NCI-H2196 treated with DMSO at 0.1 percent for 48 hours (cell line): ENCODE data around the gene UBE2D2.

Experiments
- DNase-seq: peaks from one replicate; lab custom pipeline; 2025; ENCODE audit not compliant: unreplicated experiment; lab: John Stamatoyannopoulos, UW

Gene UBE2D2

DNA sequence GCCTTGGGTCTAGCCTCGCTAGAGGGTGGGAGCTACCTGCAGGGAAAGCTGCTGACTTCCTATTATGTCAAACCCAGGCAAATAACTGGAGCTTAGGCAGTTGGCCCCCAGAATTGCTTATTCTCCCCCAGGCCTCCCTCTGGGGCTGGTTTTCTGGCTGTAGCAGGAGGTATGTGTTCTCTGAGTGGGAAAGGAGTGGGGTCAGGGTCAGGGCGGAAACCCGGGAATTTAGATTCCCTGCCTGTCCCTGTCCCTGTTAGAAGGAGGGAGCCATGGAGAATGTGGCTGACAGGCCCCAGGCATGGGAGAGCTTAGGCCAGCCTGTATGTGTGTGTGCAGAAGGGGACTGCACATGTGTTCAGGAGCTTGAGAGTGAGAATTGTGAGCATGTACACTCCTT lies 73.4 kb downstream of the UBE2D2 start:
- no peak for DNase-seq

DNA sequence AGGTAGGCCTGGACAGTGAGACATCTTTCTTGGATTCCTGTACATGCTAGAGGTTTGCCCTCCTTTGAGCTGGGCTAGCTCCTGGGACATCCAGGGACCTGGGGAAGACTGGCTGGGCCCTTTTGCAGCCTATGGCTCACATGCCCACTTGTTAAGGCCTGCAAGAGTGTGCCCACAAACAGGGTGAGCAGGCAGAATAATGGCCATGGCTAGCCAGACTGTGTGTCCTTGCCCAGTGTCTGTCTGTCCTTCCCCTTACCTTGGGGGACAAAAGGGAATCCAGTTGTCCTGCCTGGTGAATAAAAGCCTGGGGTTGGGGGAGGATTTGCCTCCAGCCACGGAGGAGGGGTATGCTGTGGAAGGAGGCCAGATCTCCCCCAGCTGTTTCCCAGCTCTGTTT lies 74.1 kb downstream of the UBE2D2 start:
- no peak for DNase-seq

DNA sequence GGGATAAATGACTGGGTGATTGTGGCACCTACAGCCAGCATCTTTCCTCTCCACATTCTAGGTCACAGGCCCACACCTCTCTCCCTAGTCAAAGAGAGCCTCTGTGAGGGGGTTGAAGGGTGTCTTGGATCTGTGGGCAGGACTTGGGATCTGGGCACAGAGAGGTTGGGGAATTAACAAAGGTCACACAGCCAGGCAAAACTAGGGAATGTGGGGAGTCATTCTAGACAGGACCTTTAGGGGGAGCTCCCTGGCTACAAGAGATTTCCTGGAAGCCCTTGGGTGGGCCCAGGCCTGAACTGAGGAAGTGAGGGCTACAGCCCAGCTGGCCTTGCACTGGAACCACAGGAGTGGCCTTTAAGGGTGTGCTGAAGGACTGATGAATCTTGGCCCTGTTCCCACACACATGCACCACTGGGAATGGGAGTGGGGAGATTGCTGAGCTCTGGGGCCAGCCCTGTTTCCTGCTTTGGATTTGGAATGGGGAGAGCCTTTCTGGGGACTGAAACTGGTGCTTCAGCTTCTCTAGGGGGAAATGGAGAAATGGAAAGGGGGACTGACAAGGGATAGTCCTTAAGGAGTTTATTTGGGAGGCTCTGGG lies 74.6 kb downstream of the UBE2D2 start:
- peak; percentile 73 for DNase-seq

DNA sequence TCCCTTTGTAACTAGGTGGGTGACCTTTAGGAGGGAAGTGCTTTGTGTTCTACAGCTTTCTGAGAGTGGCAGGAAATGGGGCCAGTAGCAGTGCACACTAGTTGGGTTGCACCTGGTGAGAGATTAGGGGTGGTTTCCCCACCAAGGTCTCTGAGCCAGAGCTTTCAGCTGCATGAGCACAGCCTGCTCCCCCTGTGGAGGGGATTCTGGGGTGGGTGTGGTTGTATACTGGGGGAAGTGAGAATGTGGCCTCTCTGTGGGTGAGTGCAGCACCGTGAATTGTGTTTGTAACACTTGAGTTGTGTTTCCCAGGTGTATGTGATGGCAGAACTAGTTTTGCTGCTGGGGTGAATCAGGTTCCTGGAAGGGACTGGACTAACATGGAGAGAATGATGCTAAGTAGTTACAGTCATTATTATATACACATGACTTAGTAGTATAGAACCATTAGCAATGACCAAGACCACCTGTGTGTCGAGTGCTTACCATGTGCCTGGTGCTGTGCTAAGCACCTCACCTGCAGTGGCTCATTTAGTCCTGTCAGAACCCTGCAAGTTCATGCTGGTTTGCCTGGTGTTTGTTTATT lies 75.2 kb downstream of the UBE2D2 start:
- DNase-seq, result no peak

DNA sequence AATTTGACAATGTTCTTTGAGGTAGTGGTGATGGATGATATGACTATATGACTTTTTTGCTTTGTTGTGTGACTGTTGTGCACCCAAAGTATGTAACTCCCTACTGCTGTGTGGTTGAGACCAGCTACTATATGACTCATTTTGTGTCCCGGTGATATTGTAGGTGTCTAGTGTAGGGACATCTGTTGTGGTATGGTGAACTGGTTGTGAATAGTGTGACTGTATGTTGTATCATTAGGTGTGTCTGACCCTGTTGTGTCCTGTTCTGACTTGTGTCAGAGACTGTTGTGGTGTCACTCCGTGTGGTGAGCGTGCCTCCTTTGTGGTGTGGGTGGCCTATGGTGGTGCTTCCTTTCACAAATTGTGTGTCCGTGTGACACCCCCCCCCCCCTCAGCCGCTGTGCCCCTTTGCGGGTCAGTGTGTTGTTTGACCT lies 75.9 kb downstream of the UBE2D2 start:
- DNase-seq, result no peak

DNA sequence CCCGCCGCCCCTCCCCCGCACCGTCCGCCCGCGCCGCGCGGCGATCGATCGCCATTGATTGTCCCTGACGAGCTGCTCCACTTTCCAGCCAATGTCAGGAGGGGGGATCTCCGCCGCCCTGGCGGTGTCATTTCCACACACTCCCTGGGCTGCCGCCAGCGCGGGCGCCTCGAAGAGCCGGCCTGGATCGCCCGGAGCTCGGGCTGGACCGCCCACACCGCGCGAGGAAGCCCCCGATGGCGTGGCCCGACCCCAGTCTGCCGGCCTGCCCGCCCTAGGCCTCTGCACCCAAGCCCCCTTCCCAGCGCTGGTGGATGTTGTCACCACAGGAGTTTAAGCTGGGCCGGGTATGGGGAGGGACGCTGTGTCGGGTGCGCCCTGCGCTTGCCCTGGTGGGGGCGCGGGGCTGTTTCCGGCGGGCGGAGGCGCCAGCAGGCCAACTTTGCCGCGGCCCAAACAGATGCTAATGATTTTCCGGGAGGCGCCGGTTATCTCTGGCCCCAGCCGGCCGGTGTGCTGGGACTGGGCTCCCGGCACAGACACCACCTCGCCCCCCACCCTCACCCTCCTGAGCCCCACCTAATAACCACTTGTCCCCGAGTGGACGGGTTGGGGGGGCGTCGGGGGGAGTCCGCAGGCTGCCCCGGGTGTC lies 76.4 kb downstream of the UBE2D2 start:
- DNase-seq, result peak; percentile 77

DNA sequence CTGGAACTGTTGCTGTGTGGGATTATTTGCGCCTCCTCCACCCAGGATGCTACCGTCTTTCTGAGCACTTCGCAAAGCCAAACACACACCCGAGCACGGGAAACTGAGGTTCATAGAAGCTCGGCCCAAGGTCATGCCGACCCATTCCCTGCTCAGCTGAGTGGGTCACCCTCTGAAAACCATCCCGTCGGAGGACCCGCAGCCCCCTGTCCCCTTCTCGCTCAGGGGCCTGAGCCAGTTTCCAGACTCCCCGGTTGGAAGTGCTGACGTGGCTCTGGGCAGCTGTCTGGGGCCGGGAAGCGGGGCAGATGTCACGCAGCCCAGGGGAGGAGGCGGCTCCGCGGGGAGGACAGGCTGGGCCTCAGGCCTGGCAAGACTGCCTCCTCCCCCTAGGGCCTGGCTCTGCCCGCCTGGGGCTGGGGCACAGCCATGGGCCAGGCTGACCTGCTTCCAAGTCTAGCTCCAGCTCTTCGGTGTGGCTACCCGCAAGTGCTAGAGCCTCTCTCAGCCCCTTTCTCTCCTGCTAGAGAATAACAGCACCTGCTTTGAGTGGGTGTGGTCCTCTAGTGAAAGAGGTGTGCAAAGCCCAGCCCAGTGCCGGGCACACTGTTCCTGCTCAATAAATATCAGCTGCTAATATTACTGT lies 77.1 kb downstream of the UBE2D2 start:
- DNase-seq, result peak; percentile 90

DNA sequence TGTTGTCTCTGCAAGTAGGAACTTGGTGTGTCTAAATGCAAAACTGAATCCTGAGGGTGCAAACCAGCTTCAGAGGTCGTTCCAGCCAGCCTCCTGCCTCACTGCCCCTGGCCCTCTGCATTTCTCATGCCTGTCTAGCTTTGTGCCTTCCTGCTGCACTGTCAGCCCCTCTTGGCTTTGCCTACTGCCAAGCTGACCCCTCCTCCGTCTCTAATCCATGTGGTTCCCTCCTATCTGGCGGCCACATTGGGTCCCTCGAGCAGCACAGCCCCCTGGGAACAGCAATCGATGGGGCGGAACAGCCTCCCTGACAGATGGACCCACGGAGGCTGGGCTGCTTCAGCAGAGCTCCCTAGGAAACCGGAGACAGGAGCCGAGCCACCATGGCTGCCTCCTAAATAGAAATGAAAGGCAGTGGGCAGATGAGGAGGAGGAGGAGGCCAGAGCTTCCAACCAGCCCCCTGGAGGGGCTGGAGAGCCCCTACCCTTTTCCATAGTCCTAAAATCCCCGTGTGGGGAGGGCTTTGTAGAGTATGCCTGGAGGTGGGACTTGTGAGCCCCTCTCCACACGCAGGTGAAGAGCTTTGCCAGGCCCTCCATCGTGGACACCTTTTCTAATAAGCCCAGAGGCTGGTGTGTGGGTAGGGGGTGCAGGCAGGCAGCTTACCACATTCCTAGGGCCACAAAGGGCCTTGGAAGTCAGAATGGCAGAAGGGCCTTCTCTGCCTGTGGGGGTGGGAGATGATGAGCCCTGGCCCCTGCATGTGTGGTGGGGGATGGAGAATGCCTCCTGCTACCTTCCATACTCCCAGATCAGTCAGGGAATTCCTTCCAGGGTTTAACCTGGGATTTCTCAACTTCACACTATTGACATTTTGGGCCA lies 77.8 kb downstream of the UBE2D2 start:
- no peak for DNase-seq

DNA sequence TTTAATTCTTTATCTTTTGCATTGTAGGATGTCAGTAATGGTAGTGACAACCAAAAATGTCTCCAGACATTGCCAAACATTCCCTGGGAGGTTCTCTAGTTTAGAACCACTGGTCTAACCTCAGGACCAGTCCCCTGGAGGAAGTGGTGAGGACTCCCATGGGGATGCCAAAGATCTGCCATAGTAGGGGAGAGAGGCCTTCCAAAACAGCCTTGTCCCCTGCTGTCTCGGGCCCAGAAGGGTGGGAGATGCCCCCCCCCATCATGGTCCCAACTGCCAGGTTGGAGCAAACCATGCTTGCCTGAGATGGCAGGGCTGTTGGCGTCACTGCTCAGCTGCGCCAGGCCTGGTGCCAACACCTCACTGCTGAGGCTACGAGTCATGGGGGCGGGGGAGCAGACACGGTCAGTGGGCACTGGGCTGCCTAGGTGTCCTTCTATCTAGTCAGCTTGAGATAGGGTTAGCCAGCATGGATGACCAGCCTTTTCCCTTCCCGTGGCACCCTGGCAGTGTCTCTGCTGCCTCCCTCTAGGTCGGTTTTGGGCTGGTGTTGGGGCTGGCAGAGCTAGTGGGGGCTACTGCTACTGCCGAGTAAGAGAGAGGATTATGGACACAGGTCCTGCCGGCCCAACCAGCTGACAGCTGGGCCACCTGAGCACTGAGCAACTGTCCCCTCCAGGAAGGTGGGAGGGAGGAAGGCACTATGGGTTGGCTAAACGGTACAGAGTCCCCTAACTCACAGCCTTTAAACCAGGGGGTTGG lies 78.7 kb downstream of the UBE2D2 start:
- no peak for DNase-seq

DNA sequence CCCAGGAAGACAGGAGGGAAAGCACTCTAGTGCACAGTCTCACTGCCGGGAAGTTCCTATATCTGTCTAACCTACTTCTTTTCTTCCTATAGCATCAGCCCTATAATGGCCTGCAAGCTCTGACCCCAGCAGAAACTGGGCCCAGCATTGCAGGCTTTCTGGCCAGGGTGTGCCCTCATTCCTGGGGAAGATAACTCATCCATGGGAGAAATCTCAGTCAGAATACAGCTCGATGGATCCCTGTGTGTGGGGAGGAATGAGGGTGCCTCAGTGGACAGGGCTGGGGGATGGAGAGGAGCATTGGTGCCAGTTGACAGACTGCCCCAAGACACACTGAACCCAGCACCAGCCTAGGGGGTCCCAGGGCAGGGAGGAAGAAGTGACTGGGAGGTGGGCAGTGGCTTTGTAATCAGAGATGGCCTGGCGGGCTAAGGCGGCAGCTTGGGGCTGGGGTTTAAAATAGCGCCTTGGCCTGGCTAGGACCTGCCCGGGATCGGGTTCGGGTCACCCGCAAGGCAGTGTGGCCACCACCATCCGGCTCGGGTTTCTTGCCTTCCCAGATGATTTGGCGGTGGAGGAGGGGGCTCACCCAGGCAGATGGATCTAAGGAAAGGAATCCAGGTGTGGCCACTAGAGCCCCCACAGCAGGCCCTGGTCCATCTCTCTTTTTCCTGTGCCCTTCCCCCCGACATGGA lies 79.4 kb downstream of the UBE2D2 start:
- no peak for DNase-seq

DNA sequence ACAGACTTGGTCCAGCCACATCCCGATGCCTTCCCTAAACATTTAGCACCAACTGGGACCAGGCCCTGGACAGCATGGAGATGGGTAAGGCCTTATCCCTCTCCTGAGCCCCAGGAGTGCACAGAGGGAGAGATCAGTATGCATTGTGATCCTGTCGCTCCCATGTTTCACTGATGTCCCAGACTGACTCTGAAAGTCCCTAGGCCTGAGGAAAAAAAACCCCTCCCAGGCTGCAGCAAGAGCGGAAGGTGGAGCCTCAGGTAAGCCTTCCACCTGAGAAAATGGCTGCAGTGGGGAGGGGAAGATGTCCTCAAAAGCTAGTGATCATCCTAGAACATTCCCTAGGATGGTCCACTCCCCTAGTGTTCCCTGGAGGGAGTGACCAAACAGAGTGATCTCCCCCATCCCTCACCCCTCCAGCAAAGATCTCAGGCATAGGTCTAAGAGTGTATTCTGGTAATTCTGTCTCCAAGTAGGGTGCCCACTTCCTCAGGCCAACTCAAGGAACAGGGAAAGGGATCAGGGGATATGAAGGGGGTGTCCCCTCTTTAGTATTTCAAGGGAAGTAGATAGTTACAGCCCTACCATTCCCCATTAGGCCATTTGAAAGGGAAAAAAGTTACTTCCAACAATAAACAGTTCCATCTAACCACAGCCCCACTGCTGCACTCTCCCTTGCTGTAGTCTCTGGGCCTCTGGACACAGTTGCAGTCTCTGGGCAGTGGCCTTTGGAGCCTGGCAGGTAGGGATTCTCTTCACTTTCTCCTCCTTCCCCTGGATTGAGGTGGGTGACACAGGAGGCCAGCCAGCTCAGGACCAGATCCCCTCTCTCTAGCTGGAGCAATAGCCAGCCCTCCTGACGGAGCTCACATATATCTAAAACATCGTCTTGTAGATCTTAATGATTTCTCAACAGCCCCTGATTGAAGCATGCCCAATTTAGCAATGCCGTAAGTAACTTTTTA lies 80.3 kb downstream of the UBE2D2 start:
- no peak for DNase-seq

DNA sequence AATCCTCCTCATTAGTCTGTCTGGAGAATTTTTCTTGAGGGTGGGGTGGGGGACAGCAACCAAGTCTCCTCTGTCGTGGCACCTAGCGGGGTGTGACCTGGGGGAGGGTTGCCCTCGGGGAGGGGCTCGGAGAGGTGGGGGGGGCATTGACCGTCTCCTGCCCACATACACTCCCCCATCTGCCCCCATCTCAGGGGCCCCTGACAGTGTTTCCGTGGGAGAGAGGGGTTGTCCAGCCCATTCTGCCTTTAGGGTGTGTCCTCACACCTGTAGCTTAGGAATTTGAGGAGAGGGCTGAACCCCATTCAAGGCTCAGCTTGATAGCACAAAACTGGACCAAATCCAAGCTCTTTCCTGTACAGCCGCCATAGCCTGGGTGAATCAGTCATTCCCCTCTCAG lies 81.1 kb downstream of the UBE2D2 start:
- no peak for DNase-seq

DNA sequence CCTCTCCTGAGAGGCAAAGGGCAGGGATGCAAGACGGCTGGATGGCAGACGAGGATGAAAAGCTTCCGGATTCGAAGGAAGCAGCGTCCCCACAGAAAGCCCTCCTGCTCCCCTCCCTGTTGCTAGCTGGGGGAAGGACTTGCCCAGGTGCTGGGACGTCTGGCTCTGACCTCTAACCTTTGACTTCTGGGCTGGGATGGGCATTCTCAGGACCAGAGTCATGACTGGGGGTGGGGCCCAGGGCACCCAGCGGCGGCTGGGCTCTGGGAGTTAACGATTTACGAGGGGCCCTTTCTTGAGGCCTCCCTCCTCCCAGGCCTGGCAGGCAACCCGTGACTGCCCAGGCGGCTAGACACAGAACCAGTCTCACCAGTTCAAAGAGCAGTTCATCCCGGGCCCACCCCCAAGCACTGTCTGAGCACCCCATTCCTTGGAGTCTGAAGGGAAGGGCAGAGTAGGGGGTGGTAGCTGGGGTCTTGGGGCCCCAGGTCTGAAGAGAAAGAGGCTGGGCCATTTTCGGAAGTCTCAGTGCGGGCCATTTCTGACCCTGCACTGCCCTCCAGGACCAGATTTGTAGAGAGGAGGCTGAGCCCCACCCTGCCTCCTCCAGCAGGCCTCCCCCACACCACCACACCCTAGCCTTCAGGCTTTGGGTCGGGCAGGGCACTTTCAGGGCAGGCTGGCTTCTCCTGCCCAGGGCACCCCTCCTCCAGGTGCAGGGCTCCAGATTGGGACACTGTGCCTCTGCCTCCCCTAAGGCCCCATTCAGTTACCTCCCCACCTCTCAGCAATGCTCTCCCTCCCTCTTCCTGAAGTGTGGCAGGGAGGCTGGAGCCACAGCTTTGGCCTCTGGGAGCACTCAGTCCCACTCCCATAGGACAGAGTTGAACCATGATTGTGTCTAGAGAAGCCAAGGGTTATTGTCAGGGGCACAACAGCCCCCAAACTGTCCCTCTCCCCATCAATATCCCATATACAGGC lies 82.0 kb downstream of the UBE2D2 start:
- no peak for DNase-seq

DNA sequence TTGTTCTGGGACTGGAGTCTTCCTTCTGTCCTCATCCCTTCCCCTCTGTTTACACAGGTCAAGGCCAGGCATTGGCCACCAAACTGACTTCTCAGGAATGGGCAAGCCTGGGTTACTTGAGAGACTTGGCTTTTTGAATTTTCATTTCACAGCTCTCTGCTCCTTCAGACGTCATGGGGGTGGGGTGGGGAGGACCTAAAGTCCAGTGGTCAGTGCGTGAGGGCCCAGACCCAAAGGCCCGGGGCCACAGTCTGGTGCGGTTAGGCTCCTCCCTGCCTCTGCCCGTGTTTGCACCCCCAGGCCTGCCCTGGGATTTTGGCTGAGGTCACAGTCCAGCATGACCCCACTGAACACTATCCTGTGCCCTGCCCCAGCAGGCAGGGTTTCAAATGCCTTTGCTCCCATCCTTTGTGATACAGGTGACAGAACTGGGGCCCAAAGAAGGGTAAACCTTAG lies 82.9 kb downstream of the UBE2D2 start:
- no peak for DNase-seq

DNA sequence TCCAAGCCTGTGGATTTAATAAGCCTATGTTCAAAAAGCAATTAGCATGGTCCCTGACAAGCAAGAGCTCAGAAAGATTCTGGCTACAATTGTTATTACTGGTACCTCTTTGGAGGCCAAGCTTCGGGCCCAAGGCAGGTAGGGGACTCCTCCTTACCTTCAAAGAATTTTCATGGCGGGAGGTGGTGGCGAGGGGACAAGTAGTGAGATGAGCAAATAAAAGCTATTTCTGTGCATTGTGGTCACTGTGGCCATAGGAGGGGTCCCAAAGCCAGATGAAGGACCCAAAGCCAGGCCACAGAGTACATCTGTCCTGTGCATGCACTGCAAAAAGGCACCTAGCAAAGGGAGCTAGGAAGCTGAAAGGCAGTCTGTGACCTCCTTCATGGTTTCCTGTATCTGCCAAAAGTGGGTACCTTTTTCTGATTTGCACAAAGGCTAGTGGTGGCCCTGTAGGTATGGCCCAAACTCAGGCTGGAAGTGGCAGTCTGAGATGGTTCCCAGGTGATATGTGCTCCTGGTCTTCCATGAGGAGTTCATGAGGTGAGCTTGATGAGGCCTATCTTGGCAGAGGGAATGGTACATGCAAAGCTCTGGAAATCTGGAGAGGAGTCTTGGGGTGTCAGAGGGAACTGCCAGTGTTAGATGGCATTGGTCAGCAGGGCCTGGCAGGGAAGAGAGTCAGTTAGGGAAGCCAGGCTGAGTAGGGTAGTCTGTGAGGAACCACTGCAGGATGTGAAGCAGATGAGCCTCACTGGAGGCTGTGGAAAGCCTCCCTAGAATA lies 83.7 kb downstream of the UBE2D2 start:
- DNase-seq, result no peak

DNA sequence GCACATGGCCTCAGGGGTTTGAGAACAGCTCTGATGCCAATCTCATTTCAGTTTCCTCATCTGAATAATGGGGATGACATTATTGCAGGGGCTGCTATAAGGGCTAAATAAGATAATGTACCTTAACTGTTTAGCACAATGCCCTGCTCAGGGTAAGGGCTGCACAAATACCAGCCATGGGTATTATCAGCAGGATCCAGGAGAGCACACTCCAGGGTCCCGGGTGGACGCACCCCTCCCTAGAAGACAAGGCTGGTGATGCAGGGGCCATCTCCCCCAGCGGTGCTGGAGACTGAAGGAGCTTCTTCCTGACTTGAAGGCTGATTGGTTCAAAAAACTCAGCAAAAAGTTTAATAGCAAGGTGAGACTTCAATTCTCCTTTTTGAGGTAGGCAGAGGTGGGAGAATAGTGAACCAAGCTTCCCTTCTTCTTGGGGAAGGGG lies 84.3 kb downstream of the UBE2D2 start:
- no peak for DNase-seq

DNA sequence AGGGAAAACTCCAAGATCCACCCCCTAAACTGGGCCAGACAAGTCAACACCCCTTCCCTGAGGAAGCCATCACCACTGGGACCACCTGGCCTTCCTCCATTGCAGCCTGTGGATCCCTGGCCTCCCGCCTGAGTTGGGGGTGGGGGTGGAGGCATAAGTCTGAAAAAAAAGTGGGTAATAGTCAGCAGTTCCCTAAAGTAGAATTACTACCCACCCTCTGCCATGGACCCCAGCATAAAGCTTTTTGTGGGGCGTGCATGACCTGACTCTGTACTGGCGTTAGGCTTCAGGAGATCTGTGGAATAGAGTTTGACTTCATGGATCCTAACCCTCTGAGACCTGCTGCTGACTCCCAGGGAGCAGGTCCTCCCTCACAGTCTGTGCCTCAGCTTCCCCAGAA lies 85.0 kb downstream of the UBE2D2 start:
- DNase-seq, result no peak
